Gastrocnemius medialis (tissue), 4 donors: ENCODE results near the gene ERGIC3. TPM values are rescaled to one million over a fixed set of nuclear protein-coding genes. Genes with fewer than 3 reads are reported as not detected.

ENCODE experiments used
- ATAC-seq, 2 donors: fragments of 150-250 bp; one replicate each; pipeline ENCODE4 v1.9.1; 2016
- DNase-seq, 2 donors: peaks; one replicate each; pipeline ENCODE4 v3.0.0-alpha.2; 2019
- H3K27ac ChIP-seq, 4 donors: fragments of 200-600 bp; sonication (generic); 1 replicate in 1 of 4; 2 replicates in 3 of 4; pipeline ENCODE4 v1.5.1; 2016 to 2018; ENCODE audit warnings: mild to moderate bottlenecking in 2 of 4, moderate library complexity in 1 of 4
- H3K27me3 ChIP-seq, 3 donors: fragments of 200-600 bp; sonication (generic) in 2 of 3; 1 replicate in 1 of 3; 2 replicates in 2 of 3; pipeline versions ENCODE4 v1.5.1 to v1.6.0; 2016 to 2019; ENCODE audit warnings: mild to moderate bottlenecking in 1 of 3, moderate library complexity in 1 of 3
- H3K36me3 ChIP-seq, 2 donors: fragments of 200-600 bp; sonication (generic) in 1 of 2; one replicate each; pipeline ENCODE4 v1.5.1; 2017 to 2018
- H3K4me1 ChIP-seq, 2 donors: fragments of 200-600 bp; sonication (generic) in 1 of 2; one replicate each; pipeline ENCODE4 v1.5.1; 2016 to 2017; ENCODE audit warnings: mild to moderate bottlenecking in 2 of 2
- H3K4me3 ChIP-seq, 4 donors: fragments of 200-600 bp; sonication (generic) in 3 of 4; 1 replicate in 1 of 4; 2 replicates in 3 of 4; pipeline ENCODE4 v1.5.1; 2016 to 2019; ENCODE audit warnings: mild to moderate bottlenecking in 2 of 4
- H3K9me3 ChIP-seq, 3 donors: fragments of 200-600 bp; sonication (generic) in 2 of 3; 1 replicate in 1 of 3; 2 replicates in 2 of 3; pipeline ENCODE4 v1.5.1; 2016 to 2019
- CTCF ChIP-seq, 5 experiments: fragments of 450-650 bp in 3 of 5; fragments of 200-600 bp in 2 of 5; sonication (generic) in 2 of 5; IDR thresholded peaks in 4 of 5; conservative IDR thresholded peaks in 1 of 5; 1 replicate in 4 of 5; 2 replicates in 1 of 5; pipeline ENCODE4 v1.5.1; 2016 to 2019; ENCODE audit warnings: antibody characterized with exemption in 5 of 5, mild to moderate bottlenecking in 3 of 5, moderate library complexity in 3 of 5
- POLR2A ChIP-seq, 2 donors: fragments of 450-650 bp; IDR thresholded peaks; one replicate each; pipeline ENCODE4 v1.6.1; 2017; ENCODE audit warnings: antibody characterized with exemption in 2 of 2, mild to moderate bottlenecking in 2 of 2, moderate library complexity in 2 of 2
- in situ Hi-C, 4 donors: fragments of 200-750 bp; cut with MboI; loops; one replicate each; pipeline versions ENCODE4 v1.15.0 to v1.8.0; 2017; ENCODE audit warnings: low sequenced_read_pairs in 4 of 4
- intact Hi-C: fragments of 100-400 bp; cut with DNase I; formaldehyde crosslinking; loops from one replicate; pipeline ENCODE4 v1.15.1; 2023; ENCODE audit warnings: low total_unique reads
- total RNA-seq, 4 donors: library from RNA; depleted of rRNA; stranded (reverse); fragments of >200 nt; gene quantifications; one replicate each; pipeline versions ENCODE4 v1.1.0 to v1.2.3, GENCODE V29; 2016

ERGIC3 gene
- total RNA-seq, 4 donors from 2014 or later = 82.5 to 91.0 (median 89.2) TPM

DNA sequence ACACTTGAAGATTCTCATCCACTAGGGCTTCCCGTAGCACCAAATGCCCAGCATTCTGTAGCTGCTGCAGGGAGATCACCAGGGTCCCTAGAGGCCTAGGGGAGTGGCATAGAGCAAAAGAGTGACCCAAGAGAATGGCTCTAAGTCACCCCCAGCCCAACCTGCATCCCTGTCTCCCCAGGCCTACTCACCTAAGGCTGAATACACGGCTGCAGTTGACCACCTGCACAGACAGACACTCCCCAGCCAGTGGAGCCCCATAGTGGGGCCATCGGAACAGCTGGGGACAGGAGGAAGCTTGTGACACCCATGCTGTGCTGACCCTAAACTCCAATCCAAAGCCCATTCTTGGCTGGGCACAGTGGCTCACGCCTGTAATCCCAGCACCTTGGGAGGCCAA is 64.2 kb downstream of the ERGIC3 start:
- no peak overlapping the region for H3K27ac ChIP-seq
- in situ Hi-C loops = no loop called here
- H3K36me3 ChIP-seq = no peaks in the 10 kb centered on the region
- H3K4me1 ChIP-seq = peaks cover under 1 to 3% of the 10 kb centered on the region in 2 donors
- DNase-seq (no peak), ATAC-seq (no peak)
- no peaks in the 10 kb centered on the region for H3K9me3 ChIP-seq
- H3K4me3 ChIP-seq = no peak overlapping the region
- intact Hi-C loops = no loop called here
- H3K27me3 ChIP-seq = peaks cover 0 to 2% (median 0%) of the 10 kb centered on the region in 3 donors
- no peak for TF ChIP-seq CTCF (IDR thresholded peaks at IDR 0.05 in 4 of 5, conservative IDR thresholded peaks at IDR 0.05 in 1 of 5)
- TF ChIP-seq POLR2A (IDR thresholded peaks at IDR 0.05) = no peak

Other genes starting within 250 kb of the ERGIC3 start
- gene FAM83C, start 249.7 kb upstream of the ERGIC3 start, total RNA-seq = not detected
- 10 to 100 TPM; 42.6 to 84.5 (median 64.7) TPM for gene UQCC1, start 130.1 kb upstream of the ERGIC3 start, total RNA-seq
- not detected for gene GDF5, start 103.8 kb upstream of the ERGIC3 start, total RNA-seq
- 10 to 100 TPM; 10.9 to 13.9 (median 12.8) TPM for gene CEP250, start 86.5 kb upstream of the ERGIC3 start, total RNA-seq
- gene C20orf173, start 12.4 kb upstream of the ERGIC3 start, total RNA-seq = not detected
- 1 to 10 TPM in 1 of 4 donors, under 1 TPM in 1, not detected in 2; 0.91 to 1.4 TPM for gene SPAG4, start 73.8 kb downstream of the ERGIC3 start, total RNA-seq
- gene CPNE1, start 122.8 kb downstream of the ERGIC3 start, total RNA-seq = 10 to 100 TPM; 37.3 to 60.7 (median 50.1) TPM
- 10 to 100 TPM in 3 of 4 donors, 1 to 10 TPM in 1; 9.8 to 23.7 (median 20.7) TPM for gene RBM12, start 122.8 kb downstream of the ERGIC3 start, total RNA-seq
- gene NFS1, start 157.3 kb downstream of the ERGIC3 start, total RNA-seq = 10 to 100 TPM; 31.5 to 85.8 (median 37.2) TPM
- 100 to 1,000 TPM; 213 to 491 (median 309) TPM for gene ROMO1, start 157.3 kb downstream of the ERGIC3 start, total RNA-seq
- gene RBM39, start 200.2 kb downstream of the ERGIC3 start, total RNA-seq = 100 to 1,000 TPM in 3 of 4 donors, 10 to 100 TPM in 1; 98.5 to 165 (median 130) TPM
- 10 to 100 TPM; 72.6 to 91.9 (median 82.2) TPM for gene PHF20, start 229.9 kb downstream of the ERGIC3 start, total RNA-seq